Measurements from ENCODE around the gene PLEKHB2. TPM values are rescaled to one million over a fixed set of nuclear protein-coding genes. Genes with fewer than 3 reads are reported as not detected.

PLEKHB2 gene
- total RNA-seq, 4 donors from 2014 or later: 38.1 to 58.7 (median 49.0) TPM

DNA sequence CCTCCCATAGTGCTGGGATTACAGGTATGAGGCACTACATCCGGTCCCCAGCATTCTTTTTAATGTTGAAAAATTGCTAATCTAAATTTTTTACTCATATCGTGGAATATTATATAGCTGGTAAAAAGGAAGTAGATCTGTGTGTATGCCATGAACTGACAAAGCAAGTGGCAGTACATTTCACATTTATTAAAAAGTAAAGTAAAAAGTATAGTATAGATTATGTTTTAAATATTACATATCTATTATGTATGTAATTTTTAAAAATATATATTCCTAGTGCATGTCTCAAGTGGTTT, 25.1 kb downstream of the PLEKHB2 start:
- Histone ChIP-seq H3K27me3 (no peaks in the 10 kb centered on the region), H3K9me3 (no peaks in the 10 kb centered on the region), H3K27ac (no peak overlapping the region), H3K4me3 (no peak overlapping the region), H3K36me3 (peaks cover 0 to 95% of the 10 kb centered on the region in 2 donors), H3K4me1 (no peaks in the 10 kb centered on the region)
- 100% methylated on average over 2 of the region's 2 CpGs; no CpG with 5 or more reads in 1 of the 2 donors for WGBS, 2 donors (ENCODE audit: low coverage in 1 of 2)
- TF ChIP-seq EP300 (IDR thresholded peaks at IDR 0.05) (no peak), CTCF (IDR thresholded peaks at IDR 0.05) (no peak), POLR2AphosphoS5 (IDR thresholded peaks at IDR 0.05) (no peak), POLR2A (IDR thresholded peaks at IDR 0.05) (no peak)
- ATAC-seq: no peak

GRCh38 chr2:131132729-131133128, 27.6 kb downstream of the PLEKHB2 start:
- Histone ChIP-seq H3K4me1 (no peaks in the 10 kb centered on the region), H3K27me3 (no peaks in the 10 kb centered on the region), H3K27ac (no peak overlapping the region), H3K36me3 (peaks cover 0 to 85% of the 10 kb centered on the region in 2 donors), H3K9me3 (no peaks in the 10 kb centered on the region), H3K4me3 (no peak overlapping the region)
- no peak for TF ChIP-seq POLR2A (IDR thresholded peaks at IDR 0.05)
- TF ChIP-seq POLR2AphosphoS5 (IDR thresholded peaks at IDR 0.05): no peak
- TF ChIP-seq EP300 (IDR thresholded peaks at IDR 0.05): no peak
- no peak for TF ChIP-seq CTCF (IDR thresholded peaks at IDR 0.05)
- no peak for ATAC-seq
- 40 to 83% methylated on average over 1 to 4 of the region's 8 CpGs for WGBS, 2 donors (ENCODE audit: low coverage in 1 of 2)

GRCh38 chr2:131140581-131140980, 35.4 kb downstream of the PLEKHB2 start:
- no peaks in the 10 kb centered on the region for H3K27me3 ChIP-seq
- no peak for ATAC-seq
- H3K9me3 ChIP-seq: no peaks in the 10 kb centered on the region
- no peak overlapping the region for H3K27ac ChIP-seq
- no peak for TF ChIP-seq POLR2AphosphoS5 (IDR thresholded peaks at IDR 0.05)
- TF ChIP-seq EP300 (IDR thresholded peaks at IDR 0.05): no peak
- no peak for TF ChIP-seq CTCF (IDR thresholded peaks at IDR 0.05)
- TF ChIP-seq POLR2A (IDR thresholded peaks at IDR 0.05): no peak
- no peaks in the 10 kb centered on the region for H3K4me1 ChIP-seq
- WGBS, 2 donors (ENCODE audit: low coverage in 1 of 2): no CpG with 5 or more reads among the region's 2 CpGs
- no peak overlapping the region for H3K4me3 ChIP-seq
- H3K36me3 ChIP-seq: peaks cover 0 to 75% of the 10 kb centered on the region in 2 donors

GRCh38 chr2:131142849-131143248, 37.7 kb downstream of the PLEKHB2 start:
- TF ChIP-seq POLR2A (IDR thresholded peaks at IDR 0.05): no peak
- no peak for TF ChIP-seq EP300 (IDR thresholded peaks at IDR 0.05)
- no peak for TF ChIP-seq POLR2AphosphoS5 (IDR thresholded peaks at IDR 0.05)
- no peak for TF ChIP-seq CTCF (IDR thresholded peaks at IDR 0.05)
- Histone ChIP-seq H3K27ac (no peak overlapping the region), H3K9me3 (no peaks in the 10 kb centered on the region), H3K36me3 (peaks cover 0 to 85% of the 10 kb centered on the region in 2 donors), H3K27me3 (no peaks in the 10 kb centered on the region), H3K4me1 (no peaks in the 10 kb centered on the region), H3K4me3 (no peak overlapping the region)
- 93 to 96% methylated on average over 5 of the region's 5 CpGs for WGBS, 2 donors (ENCODE audit: low coverage in 1 of 2)
- no peak for ATAC-seq

- Histone ChIP-seq H3K27ac (no peak overlapping the region), H3K36me3 (peaks cover 0 to 95% of the 10 kb centered on the region in 2 donors), H3K9me3 (no peaks in the 10 kb centered on the region), H3K4me3 (no peak overlapping the region), H3K4me1 (no peaks in the 10 kb centered on the region), H3K27me3 (no peaks in the 10 kb centered on the region)
- TF ChIP-seq POLR2AphosphoS5 (IDR thresholded peaks at IDR 0.05) (no peak), EP300 (IDR thresholded peaks at IDR 0.05) (no peak), POLR2A (IDR thresholded peaks at IDR 0.05) (no peak), CTCF (IDR thresholded peaks at IDR 0.05) (no peak)
- no peak for ATAC-seq
- 100% methylated on average over 2 of the region's 6 CpGs for WGBS, 2 donors (ENCODE audit: low coverage in 1 of 2)
These were observed 38.7 kb downstream of the PLEKHB2 start for GRCh38 chr2:131143803-131144202.
